Osteocyte (in vitro differentiated cells): Measurements from ENCODE around the gene RRP1B. TPM values are rescaled to one million over a fixed set of nuclear protein-coding genes. Genes with fewer than 3 reads are reported as not detected.

Experiments
- DNase-seq: peaks from one replicate; pipeline ENCODE4 v3.0.0; 2021; ENCODE audit warnings: mixed read lengths; ENCODE audit not compliant: unreplicated experiment; ENCODE audit errors: extremely low spot score
- H3K27ac Mint-ChIP-seq: one replicate; pipeline ENCODE4 v1.8.0; 2021; ENCODE audit warnings: mild to moderate bottlenecking, mixed read lengths; ENCODE audit not compliant: unreplicated experiment
- H3K27me3 Mint-ChIP-seq: one replicate; pipeline ENCODE4 v1.8.0; 2021; ENCODE audit warnings: mixed read lengths; ENCODE audit not compliant: unreplicated experiment
- H3K36me3 Mint-ChIP-seq: one replicate; pipeline ENCODE4 v1.8.0; 2021; ENCODE audit warnings: mixed read lengths; ENCODE audit not compliant: unreplicated experiment
- H3K4me1 Mint-ChIP-seq: one replicate; pipeline ENCODE4 v1.8.0; 2021; ENCODE audit warnings: mixed read lengths; ENCODE audit not compliant: unreplicated experiment
- H3K4me3 Mint-ChIP-seq: one replicate; pipeline ENCODE4 v1.8.0; 2021; ENCODE audit warnings: mild to moderate bottlenecking, moderate library complexity, mixed read lengths; ENCODE audit not compliant: unreplicated experiment
- H3K9me3 Mint-ChIP-seq: one replicate; pipeline ENCODE4 v1.8.0; 2021; ENCODE audit warnings: mixed read lengths; ENCODE audit not compliant: unreplicated experiment
- CTCF ChIP-seq: fragments of 200-600 bp; sonication (generic); IDR thresholded peaks from 2 replicates; pipeline ENCODE4 v1.5.0; 2021; ENCODE audit warnings: antibody characterized with exemption, mild to moderate bottlenecking, moderate library complexity
- total RNA-seq: library from RNA; stranded (reverse); gene quantifications from 2 replicates; pipeline ENCODE4 v1.2.1, GENCODE V29; 2021

Gene RRP1B
- total RNA-seq, 1 donor from 2014 or later = 26.0 TPM

GRCh38 chr21:43624339-43624738 is 35.0 kb upstream of the RRP1B start:
- Mint-ChIP-seq H3K9me3 (peaks cover 6% of the 10 kb centered on the region), H3K27ac (no peak overlapping the region), H3K36me3 (peaks cover 24% of the 10 kb centered on the region), H3K4me1 (peaks cover 8% of the 10 kb centered on the region), H3K4me3 (no peak overlapping the region), H3K27me3 (no peaks in the 10 kb centered on the region)
- DNase-seq = no peak
- no peak for TF ChIP-seq CTCF

- H3K36me3 Mint-ChIP-seq = peaks cover 24% of the 10 kb centered on the region
- no peak for TF ChIP-seq CTCF
- no peaks in the 10 kb centered on the region for H3K27me3 Mint-ChIP-seq
- DNase-seq = no peak
- peaks cover 2% of the 10 kb centered on the region for H3K4me1 Mint-ChIP-seq
- H3K9me3 Mint-ChIP-seq = peaks cover 6% of the 10 kb centered on the region
- no peak overlapping the region for H3K27ac Mint-ChIP-seq
- no peak overlapping the region for H3K4me3 Mint-ChIP-seq
Measured at GRCh38 chr21:43626390-43626789, 33.0 kb upstream of the RRP1B start.

- no peak for TF ChIP-seq CTCF
- Mint-ChIP-seq H3K27ac (no peak overlapping the region), H3K4me3 (no peak overlapping the region), H3K27me3 (no peaks in the 10 kb centered on the region), H3K4me1 (no peaks in the 10 kb centered on the region), H3K36me3 (peaks cover 24% of the 10 kb centered on the region), H3K9me3 (peaks cover 6% of the 10 kb centered on the region)
- no peak for DNase-seq
Measured at GRCh38 chr21:43627527-43627926, 31.8 kb upstream of the RRP1B start.

- Mint-ChIP-seq H3K27ac (no peak overlapping the region), H3K36me3 (peaks cover 19% of the 10 kb centered on the region)
Measured at GRCh38 chr21:43631411-43632107, 27.8 kb upstream of the RRP1B start.

More at GRCh38 chr21:43631411-43632107, 27.8 kb upstream of the RRP1B start:
- no peak for DNase-seq
- Mint-ChIP-seq H3K9me3 (peaks cover 6% of the 10 kb centered on the region), H3K4me1 (no peaks in the 10 kb centered on the region), H3K27me3 (no peaks in the 10 kb centered on the region), H3K4me3 (no peak overlapping the region)
- TF ChIP-seq CTCF = no peak
